Stimulated activated CD4-positive, alpha-beta T cell treated with anti-CD3 and anti-CD28 coated beads, Interleukin-12 subunit alpha, Interleukin-12 subunit beta, amount 100 ng/mL, for 48 hours (primary cell): ENCODE data around the gene MPPED1.

Experiments
- DNase-seq, 3 donors: peaks; one replicate each; pipeline ENCODE4 v3.0.0-alpha.2; 2020; ENCODE audit warnings: low read depth in 2 of 3, low spot score in 1 of 3

Gene MPPED1, protein sequence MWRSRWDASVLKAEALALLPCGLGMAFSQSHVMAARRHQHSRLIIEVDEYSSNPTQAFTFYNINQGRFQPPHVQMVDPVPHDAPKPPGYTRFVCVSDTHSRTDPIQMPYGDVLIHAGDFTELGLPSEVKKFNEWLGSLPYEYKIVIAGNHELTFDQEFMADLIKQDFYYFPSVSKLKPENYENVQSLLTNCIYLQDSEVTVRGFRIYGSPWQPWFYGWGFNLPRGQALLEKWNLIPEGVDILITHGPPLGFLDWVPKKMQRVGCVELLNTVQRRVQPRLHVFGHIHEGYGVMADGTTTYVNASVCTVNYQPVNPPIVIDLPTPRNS

DNA sequence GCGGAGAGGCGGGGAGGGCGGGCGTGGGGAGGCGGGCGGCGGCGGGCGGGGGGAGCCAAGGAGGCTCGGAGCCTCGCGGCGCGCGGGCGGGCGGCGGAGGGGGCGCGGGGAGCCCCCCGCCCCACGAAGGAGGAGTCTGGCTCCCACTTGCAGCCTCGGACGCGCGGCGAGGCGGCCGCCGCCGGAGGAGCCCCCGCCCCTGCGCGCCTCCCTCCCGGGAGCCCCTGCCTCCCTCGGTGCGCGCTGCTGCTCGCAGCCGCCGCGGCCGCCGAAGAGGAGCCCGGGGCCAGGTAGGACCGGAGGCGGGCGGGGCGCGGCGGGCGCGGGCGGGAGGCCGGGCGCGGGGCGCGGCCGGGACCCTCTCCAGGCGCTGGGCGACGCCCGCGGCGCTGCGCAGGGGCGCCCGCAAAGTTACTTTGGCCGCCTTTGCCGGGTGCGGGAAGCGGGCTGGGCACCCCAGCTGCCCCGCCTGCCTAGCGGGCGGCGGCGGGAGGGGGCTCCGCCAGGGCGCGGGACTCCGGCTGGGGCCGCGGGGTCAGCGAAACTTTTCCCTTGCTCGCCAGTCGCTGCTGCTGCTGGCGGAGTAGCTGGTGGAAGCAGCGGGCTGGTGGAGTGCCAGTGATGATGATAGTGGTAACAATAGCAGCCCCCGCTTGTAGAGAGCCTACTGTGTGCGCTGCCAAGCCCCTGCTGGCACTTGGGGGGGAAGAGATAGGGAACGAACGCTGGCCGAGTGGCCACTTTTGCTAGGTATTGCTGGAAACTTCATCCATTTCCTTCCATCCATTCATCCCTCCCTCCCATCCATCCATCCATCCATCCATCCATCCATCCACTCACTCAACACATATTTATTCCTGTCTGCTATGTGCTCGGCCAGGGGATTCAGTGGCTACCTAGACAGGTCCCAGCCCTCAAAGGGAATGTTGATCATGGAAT lies at the start of gene MPPED1:
MPPED1 (plus strand) TSS at position 146 of the 939 bp plus-strand sequence. CDS start 12,972 bp downstream, outside the sequence.
- DNase-seq = no peak

- no peak for DNase-seq
Measured at GRCh38 chr22:43363315-43364168, 48.3 kb upstream of the MPPED1 start.

DNA sequence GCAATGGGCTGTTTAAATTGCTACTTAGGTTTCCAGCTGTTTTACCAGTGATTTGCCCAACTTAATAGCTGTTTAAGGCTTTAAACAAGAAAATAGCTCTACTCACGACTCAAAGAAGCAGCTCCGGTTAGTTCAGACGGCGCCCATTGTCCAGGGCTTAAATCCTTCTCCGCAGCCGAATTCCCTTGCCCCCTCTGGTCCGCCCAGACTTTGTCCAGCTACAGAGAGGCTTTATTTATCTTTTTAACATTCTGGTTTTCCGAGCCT lies 47.7 kb upstream of the MPPED1 start:
- no peak for DNase-seq

DNA sequence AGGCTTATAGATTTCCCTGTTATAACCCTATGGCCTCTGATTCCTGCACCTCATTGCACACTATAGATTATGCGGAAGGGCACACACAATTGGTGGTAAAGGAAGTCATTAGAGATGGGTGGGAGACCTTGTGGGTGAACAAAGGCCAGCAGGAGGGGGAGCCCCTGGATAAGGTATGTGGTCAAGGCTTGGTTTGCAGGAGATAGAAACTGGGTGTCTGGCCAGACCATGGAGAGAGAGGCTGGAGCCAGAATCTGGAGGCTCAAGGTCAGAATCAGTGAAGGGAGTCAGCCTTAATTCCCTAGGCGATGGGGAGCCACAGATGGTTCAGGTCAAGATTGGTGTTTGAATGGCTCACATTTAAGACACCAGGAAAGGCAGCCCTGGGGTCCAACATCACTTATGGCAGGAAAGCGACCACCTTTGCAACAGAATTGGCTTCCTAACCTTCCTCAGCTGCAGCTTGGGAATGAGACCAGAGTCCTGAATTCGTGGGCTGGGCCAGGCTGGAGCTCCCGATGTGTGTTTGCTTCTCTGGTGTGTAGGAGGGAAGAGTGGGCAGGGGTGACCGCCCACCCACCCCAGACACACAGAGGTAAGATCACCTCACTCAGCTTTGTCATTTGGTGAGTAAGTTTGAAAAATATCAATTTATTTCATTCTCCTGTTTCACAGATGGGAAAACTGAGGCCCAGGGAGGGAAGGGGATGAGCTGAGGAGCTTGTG lies 45.9 kb upstream of the MPPED1 start:
- DNase-seq = no peak

DNA sequence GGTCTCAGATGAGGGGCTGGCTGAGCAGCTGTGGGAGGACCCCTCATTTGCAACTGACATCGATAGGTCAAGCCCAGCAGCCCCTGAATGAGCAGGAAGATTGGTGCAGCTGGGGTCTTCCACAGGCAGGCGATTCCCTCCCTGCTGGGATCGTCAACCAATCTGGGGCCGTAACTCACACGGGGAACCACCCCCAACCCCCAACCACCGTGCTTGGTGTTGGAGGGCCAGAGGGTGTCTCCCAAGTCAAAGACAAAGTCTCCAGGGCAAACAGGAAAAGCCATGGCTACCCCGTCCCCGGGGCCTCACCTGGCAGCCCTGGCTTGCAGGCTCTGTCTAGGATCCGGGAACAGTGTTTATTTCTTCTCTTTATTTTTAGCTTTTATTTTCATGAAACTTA lies 41.8 kb upstream of the MPPED1 start:
- DNase-seq = no peak

DNA sequence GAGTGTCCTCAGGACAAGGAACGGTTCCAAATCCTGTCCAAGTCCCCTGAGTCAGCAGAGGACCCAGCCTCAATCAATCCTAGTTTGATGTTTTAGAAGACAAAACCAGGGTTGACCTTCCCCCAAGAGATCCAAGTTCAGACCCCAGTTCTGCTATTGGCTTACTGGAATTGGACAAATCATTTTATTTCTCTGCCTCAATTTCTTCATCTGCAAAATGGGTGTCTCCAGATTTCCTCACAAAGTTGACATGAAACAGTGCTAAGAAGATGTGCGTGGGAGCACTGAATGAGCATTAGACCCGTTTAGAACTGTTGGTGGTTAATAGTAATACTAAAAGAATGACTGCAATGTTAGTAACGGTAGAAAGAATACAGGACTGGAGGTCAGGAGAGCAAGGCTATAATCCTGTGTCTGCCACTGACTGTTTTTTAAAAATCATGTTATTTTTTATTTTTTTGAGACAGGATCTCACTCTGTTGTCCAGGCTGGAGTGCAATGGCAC lies 35.8 kb upstream of the MPPED1 start:
- DNase-seq = no peak

DNA sequence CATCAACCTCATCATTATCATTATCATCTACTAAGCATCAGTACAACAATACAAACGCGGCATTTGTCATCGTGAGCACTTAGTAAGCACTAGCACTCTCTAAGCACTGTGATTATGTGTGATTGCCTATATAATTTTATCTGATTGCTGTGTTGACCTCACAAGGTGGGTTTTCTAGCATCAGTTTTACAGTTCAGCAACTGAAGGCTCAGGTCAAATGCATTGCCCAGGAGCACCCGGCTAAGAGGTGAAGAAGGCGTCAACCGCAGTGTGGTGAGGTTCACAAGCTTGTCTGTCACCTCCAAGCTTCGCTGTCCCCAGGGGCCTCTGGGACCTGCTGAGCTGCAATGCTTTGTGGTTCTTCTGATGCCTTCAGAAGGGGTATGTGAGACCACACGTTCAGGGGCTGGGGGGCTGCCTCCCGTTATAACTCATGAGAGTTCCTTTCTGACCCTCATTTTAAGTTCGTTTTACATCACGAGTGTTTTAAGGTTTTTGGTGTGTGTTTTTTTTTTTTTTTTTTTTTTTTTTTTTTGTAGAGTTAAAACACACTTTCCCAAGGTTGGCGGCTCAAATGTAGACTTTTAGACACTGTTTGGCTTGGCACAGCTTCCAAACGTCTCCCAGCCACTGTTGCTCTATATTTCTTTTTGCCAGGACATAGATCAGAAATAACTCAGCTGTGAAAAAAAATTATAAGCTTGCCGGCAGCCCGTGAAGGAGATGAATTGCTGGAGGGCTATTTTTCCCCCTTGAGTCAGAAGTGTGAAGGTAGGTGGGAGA lies 34.9 kb upstream of the MPPED1 start:
- DNase-seq = no peak

DNA sequence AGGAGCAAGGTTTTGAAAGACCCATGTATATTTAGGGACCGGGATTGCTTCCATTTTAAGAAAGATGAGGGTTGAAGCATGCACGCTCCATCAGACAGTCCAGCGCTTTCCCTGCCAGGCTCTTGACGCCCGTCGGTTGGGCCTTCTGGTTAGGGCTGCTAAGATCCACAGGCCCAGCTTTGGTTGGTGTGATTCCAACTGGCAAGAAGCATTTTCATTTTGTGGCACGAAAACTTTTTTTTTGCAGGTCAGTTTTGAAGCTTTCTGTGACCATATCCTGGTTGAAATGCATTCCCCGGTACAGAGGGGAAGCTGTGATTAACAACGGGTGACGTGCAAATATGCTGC lies 34.3 kb upstream of the MPPED1 start:
- no peak for DNase-seq

DNA sequence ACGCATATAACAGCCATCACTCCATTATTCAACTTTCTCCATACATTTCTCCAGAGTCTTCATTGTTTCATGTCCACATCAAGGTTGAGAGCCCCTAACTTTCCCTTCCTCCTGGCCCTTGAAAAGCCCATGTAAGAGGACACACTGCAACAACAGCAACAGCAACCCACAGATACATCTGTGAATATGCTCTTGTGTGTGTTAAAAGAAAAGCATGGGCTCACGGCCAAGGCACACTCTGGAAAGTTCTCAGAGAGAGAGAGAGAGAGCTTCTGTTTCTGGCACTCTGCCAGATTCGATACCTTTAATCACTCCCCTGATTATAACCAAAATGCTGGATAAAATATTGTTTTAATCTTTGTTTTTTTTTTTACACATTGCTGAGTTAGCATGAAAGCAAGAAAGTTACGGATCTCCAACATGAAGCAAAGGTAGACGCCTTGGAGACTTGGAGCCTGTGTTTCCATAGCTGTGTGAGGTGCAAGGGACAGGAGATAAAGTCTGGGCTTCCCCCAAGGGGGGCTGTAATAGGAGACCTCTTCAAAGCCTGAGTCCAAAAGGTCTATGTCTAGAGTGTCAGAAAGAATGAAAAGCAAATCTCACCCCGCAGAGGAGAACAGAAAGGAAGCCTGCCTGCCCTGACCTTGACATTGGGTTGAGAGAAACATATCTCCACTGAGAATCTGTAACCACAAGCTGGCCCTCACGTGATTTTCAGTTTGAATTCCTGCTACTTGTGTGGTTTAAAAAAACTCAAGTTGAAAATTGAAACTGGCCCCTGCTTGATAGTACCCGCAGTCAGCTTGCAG lies 33.7 kb upstream of the MPPED1 start:
- no peak for DNase-seq

DNA sequence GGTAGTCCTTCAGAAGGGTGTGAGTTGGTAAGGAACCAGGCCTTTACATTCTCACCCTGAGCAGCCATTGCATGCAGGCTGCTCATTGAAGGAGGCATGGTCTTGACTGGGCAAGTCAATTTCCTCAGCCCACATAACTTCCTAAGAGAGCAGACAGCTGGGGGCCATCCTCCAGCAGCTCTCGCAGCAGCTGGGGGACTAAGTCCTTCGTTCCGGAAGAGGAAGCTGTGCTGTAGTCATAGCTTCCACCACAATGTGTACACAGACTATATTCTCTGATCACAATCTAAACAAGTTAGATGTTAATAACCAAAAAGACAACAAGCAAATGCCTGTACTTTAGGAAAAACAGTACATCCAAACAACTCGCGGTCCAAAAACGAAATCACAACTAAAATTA lies 30.1 kb upstream of the MPPED1 start:
- no peak for DNase-seq

DNA sequence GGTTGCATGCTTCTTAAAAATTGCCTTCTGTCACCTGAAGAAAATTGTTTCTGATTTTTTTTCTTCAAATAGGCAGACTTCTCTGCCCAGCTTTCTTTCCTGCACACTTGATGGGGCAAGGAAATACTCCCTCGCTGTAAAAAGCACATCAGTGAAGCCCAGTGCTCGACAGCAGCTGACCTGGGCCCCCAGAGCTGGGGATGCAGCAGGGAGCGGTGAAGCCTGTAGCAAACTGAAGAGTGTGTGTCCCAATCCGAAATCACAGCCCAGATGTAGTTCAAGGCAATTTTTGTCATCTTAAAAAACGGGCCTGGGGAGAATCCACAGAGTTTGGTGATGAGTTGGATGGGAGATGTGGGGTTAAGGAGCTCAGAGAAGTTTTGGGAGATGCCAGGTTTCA lies 27.0 kb upstream of the MPPED1 start:
- no peak for DNase-seq

- peak; percentile 45 to 62 (median 62) for DNase-seq
Measured at GRCh38 chr22:43385770-43386641, 25.8 kb upstream of the MPPED1 start.

GRCh38 chr22:43387815-43388214 lies 24.0 kb upstream of the MPPED1 start:
- no peak for DNase-seq

DNA sequence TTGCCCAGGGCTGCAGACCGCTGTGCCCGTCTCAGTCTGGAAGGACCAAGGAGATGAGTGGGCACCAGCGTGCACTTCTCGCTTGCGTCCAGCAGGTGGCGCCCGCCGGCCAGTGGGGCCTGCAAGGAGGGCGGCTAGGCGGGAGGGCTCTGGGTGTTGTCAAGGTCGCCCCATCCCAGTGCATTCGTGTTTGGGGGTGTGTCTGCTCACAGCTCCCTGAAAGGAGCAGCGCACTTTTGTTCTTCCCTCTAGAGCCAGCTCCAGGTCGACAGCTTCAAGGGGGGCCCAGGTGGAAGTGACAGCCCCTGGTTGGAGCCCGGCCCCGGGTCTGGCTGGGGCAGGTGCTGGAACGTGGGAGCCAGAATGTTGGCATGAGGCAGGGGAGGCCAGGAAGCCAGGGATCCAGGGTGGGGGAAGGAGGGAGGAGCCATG lies 23.4 kb upstream of the MPPED1 start:
- DNase-seq = peak; percentile 55 to 70 (median 62)

GRCh38 chr22:43389227-43389836 lies 22.5 kb upstream of the MPPED1 start:
- DNase-seq = no peak

DNA sequence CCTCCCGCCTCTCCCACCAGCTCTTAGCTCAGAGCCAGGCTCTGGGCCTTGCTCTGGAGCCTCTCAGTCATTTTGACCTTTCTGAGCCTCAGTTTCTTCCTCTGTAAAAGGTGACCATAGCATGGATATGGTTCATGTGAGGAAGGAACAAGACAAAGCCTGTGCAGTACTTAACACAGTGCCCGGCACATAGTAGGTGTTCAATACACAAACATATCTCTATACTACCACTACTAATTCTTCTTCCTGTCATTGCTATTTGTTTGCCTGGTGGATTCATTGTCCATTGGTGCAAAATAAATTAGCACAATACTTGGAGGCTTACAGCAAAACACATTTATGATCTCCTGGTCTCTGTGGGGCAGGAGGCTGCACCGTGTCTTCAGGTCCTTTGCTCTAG lies 21.6 kb upstream of the MPPED1 start:
- no peak for DNase-seq

DNA sequence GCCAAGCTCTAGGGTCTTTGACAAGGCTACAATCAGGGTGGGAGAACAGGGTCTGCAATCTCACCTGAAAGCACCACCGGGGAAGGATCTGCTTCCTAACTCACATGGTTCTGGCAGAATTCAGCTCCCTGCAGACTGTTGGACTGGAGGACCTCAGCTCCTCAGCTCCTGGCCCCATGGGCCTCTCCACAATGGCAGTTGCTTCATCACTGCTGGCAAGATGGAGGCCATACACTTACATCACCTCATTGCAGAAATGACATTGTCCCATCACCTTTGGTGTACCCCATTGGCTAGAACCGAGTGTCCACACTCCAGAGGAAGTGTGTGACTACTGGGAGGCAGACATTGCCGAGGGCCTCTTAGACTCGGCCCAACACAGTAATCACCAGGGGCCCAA lies 20.9 kb upstream of the MPPED1 start:
- DNase-seq = no peak

DNA sequence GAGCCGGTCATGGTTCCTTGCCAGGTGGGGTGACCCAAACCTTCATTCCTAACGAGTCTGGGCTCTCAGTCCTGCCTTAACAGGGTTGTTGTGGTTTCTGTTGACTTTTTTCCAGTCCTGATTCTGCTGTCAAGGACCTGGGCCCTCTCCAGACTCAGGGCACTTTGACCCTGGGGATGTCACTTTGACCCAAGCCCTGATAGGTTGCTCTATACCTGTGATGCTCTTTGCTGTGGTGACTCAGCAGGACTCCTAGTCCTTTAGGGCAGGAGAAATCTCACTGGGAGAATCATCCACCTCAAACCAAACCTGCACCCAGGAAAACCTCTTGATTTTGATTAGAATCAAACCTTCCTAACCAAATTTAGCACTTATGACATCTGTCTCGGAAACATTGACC lies 20.5 kb upstream of the MPPED1 start:
- no peak for DNase-seq
